Vagina (tissue), 2 donors: ENCODE data around the gene LGALS9.

Source experiments
- CTCF ChIP-seq, 3 experiments: fragments of 450-650 bp in 2 of 3; fragments of 200-600 bp in 1 of 3; sonication (generic) in 1 of 3; IDR thresholded peaks; one replicate each; pipeline ENCODE4 v1.5.1; 2017 to 2019; ENCODE audit warnings: antibody characterized with exemption in 3 of 3, mild to moderate bottlenecking in 2 of 3, moderate library complexity in 2 of 3
- POLR2A ChIP-seq, 2 donors: fragments of 450-650 bp; IDR thresholded peaks; one replicate each; pipeline ENCODE4 v1.6.1; 2017; ENCODE audit warnings: antibody characterized with exemption in 2 of 2, mild to moderate bottlenecking in 2 of 2, moderate library complexity in 2 of 2
- POLR2AphosphoS5 ChIP-seq, 2 donors: sonication (generic); formaldehyde crosslinking; IDR thresholded peaks; one replicate each; pipeline ENCODE4 v1.9.0; 2017; ENCODE audit warnings: antibody characterized with exemption in 2 of 2, mild to moderate bottlenecking in 2 of 2, low read depth in 1 of 2; ENCODE audit not compliant: insufficient read depth in 1 of 2

- TF ChIP-seq CTCF (IDR thresholded peaks at IDR 0.05) = no peak
- TF ChIP-seq POLR2A (IDR thresholded peaks at IDR 0.05) = no peak
- no peak for TF ChIP-seq POLR2AphosphoS5 (IDR thresholded peaks at IDR 0.05; ENCODE audit: insufficient read depth in 1 of 2, low read depth in 1 of 2)
Observed at GRCh38 chr17:27660436-27660835, 29.4 kb downstream of the LGALS9 start.
